Caco-2 (cell line): ENCODE data around the gene EXOC2. TPM values are rescaled to one million over a fixed set of nuclear protein-coding genes. Genes with fewer than 3 reads are reported as not detected.

Experiments used
- BruUV-seq: library from RNA; stranded (reverse); fragments of 400-500 nt; replicated peaks from 2 replicates; lab custom pipeline; 2021; lab: Mats Ljungman, UMichigan
- CTCF ChIA-PET: fragments of 300-600 bp; sonication (Branson Sonifier 250); formaldehyde crosslinking; loops from one replicate; lab custom pipeline; 2022; ENCODE audit warnings: antibody characterized with exemption; lab: Charles Lee
- POLR2A ChIA-PET: fragments of 300-600 bp; sonication (Branson Sonifier 250); formaldehyde crosslinking; loops from one replicate; lab custom pipeline; 2022; ENCODE audit warnings: antibody characterized with exemption; lab: Charles Lee
- DNase-seq, 2 experiments: peaks; one replicate each; pipeline versions ENCODE4 v3.0.0 to v3.0.0-alpha.2; 2020 to 2022
- H3K27me3 ChIP-seq: replicated peaks from 2 replicates; pipeline ENCODE4 v1.6.0; 2011; ENCODE audit warnings: low read length; ENCODE audit not compliant: control insufficient read depth, insufficient read depth
- H3K36me3 ChIP-seq: 2 replicates; pipeline ENCODE4 v1.5.1; 2011; ENCODE audit warnings: low read length; ENCODE audit not compliant: control insufficient read depth, insufficient read depth
- H3K4me1 ChIP-seq: fragments of 250-450 bp; sonication (Bioruptor Pico); 2 replicates; pipeline ENCODE4 v1.5.1; 2020; ENCODE audit warnings: mild to moderate bottlenecking
- H3K4me3 ChIP-seq: 2 replicates; pipeline ENCODE4 v1.5.1; 2011; ENCODE audit warnings: low read depth, mild to moderate bottlenecking, control low read depth, low read length
- H3K9me3 ChIP-seq: fragments of 250-450 bp; sonication (Bioruptor Pico); 2 replicates; pipeline ENCODE4 v1.5.1; 2020; ENCODE audit warnings: mild to moderate bottlenecking, moderate library complexity
- H3K27ac Mint-ChIP-seq: one replicate; pipeline ENCODE4 v1.8.0; 2022; ENCODE audit warnings: mixed read lengths; ENCODE audit not compliant: unreplicated experiment
- H3K27me3 Mint-ChIP-seq: one replicate; pipeline ENCODE4 v1.8.0; 2022; ENCODE audit warnings: mixed read lengths; ENCODE audit not compliant: insufficient read depth, unreplicated experiment
- H3K36me3 Mint-ChIP-seq: one replicate; pipeline ENCODE4 v1.8.0; 2022; ENCODE audit warnings: mild to moderate bottlenecking, mixed read lengths; ENCODE audit not compliant: insufficient read depth, unreplicated experiment
- H3K4me1 Mint-ChIP-seq: one replicate; pipeline ENCODE4 v1.8.0; 2022; ENCODE audit warnings: low read depth, mixed read lengths; ENCODE audit not compliant: unreplicated experiment
- H3K4me3 Mint-ChIP-seq: one replicate; pipeline ENCODE4 v1.8.0; 2022; ENCODE audit warnings: mild to moderate bottlenecking, moderate library complexity, mixed read lengths; ENCODE audit not compliant: unreplicated experiment
- H3K9me3 Mint-ChIP-seq: one replicate; pipeline ENCODE4 v1.8.0; 2022; ENCODE audit warnings: mixed read lengths; ENCODE audit not compliant: unreplicated experiment
- CTCF ChIP-seq, 2 experiments: fragments of 200-600 bp in 1 of 2; IDR thresholded peaks; 1 replicate in 1 of 2; 2 replicates in 1 of 2; pipeline versions ENCODE4 v1.5.1 to v1.8.0; 2011 to 2022; ENCODE audit warnings: antibody characterized with exemption in 1 of 2, control low read depth in 1 of 2, inconsistent platforms in 1 of 2, low read depth in 1 of 2, low read length in 1 of 2, mild to moderate bottlenecking in 1 of 2, moderate library complexity in 1 of 2; ENCODE audit not compliant: insufficient read depth in 1 of 2, severe bottlenecking in 1 of 2, unreplicated experiment in 1 of 2
- intact Hi-C: fragments of 100-400 bp; cut with micrococcal nuclease; formaldehyde crosslinking; loops from one replicate; pipeline ENCODE4 v1.10.0; 2022; ENCODE audit not compliant: unreplicated experiment
- total RNA-seq: library from RNA; stranded (reverse); gene quantifications from 2 replicates; pipeline ENCODE4 v1.2.3, GENCODE V29; 2022

EXOC2 gene
- total RNA-seq, 1 experiment from 2014 or later = 21.4 TPM

- Histone ChIP-seq H3K4me1 (no peaks in the 10 kb centered on the region; the same call in 1 of the 2 replicates), H3K27me3 (no peaks in the 10 kb centered on the region), H3K9me3 (no peaks in the 10 kb centered on the region), H3K36me3 (no peaks in the 10 kb centered on the region), H3K4me3 (no peak overlapping the region)
- POLR2A ChIA-PET = no interaction called here
- Mint-ChIP-seq H3K27me3 (no peaks in the 10 kb centered on the region), H3K27ac (no peak overlapping the region), H3K36me3 (peaks cover 21% of the 10 kb centered on the region), H3K9me3 (no peaks in the 10 kb centered on the region), H3K4me3 (no peak overlapping the region), H3K4me1 (peaks cover 7% of the 10 kb centered on the region)
- intact Hi-C loops = no loop called here
- TF ChIP-seq CTCF (IDR thresholded peaks at IDR 0.05; ENCODE audit: insufficient read depth in 1 of 2, low read depth in 1 of 2, low read length in 1 of 2, severe bottlenecking in 1 of 2, unreplicated experiment in 1 of 2) = no peak
- BruUV-seq = no TSS peak
- DNase-seq = no peak
- CTCF ChIA-PET = no interaction called here
These were observed 179.0 kb downstream of the EXOC2 start for GRCh38 chr6:513961-514360.

- no peaks in the 10 kb centered on the region for H3K27me3 Mint-ChIP-seq
- no peak for TF ChIP-seq CTCF (IDR thresholded peaks at IDR 0.05; ENCODE audit: insufficient read depth in 1 of 2, low read depth in 1 of 2, low read length in 1 of 2, severe bottlenecking in 1 of 2, unreplicated experiment in 1 of 2)
- Histone ChIP-seq H3K27me3 (no peaks in the 10 kb centered on the region), H3K4me3 (no peak overlapping the region), H3K9me3 (no peaks in the 10 kb centered on the region), H3K36me3 (no peaks in the 10 kb centered on the region), H3K4me1 (no peaks in the 10 kb centered on the region; the same call in 1 of the 2 replicates)
- BruUV-seq = no TSS peak
- CTCF ChIA-PET = no interaction called here
- no peaks in the 10 kb centered on the region for H3K9me3 Mint-ChIP-seq
- H3K4me3 Mint-ChIP-seq = no peak overlapping the region
- H3K4me1 Mint-ChIP-seq = peaks cover 7% of the 10 kb centered on the region
- peaks cover 16% of the 10 kb centered on the region for H3K36me3 Mint-ChIP-seq
- intact Hi-C loops = no loop called here
- POLR2A ChIA-PET = no interaction called here
- no peak overlapping the region for H3K27ac Mint-ChIP-seq
- no peak for DNase-seq
These were observed 179.9 kb downstream of the EXOC2 start for GRCh38 chr6:513058-513457.

GRCh38 chr6:511488-512137 is 181.3 kb downstream of the EXOC2 start:
- POLR2A ChIA-PET = no interaction called here
- Histone ChIP-seq H3K36me3 (no peaks in the 10 kb centered on the region), H3K4me3 (no peak overlapping the region), H3K4me1 (no peaks in the 10 kb centered on the region; the same call in 1 of the 2 replicates), H3K9me3 (no peaks in the 10 kb centered on the region), H3K27me3 (no peaks in the 10 kb centered on the region)
- no peak for TF ChIP-seq CTCF (IDR thresholded peaks at IDR 0.05; ENCODE audit: insufficient read depth in 1 of 2, low read depth in 1 of 2, low read length in 1 of 2, severe bottlenecking in 1 of 2, unreplicated experiment in 1 of 2)
- CTCF ChIA-PET = no interaction called here
- no peaks in the 10 kb centered on the region for H3K9me3 Mint-ChIP-seq
- no TSS peak for BruUV-seq
- H3K4me1 Mint-ChIP-seq = peaks cover 7% of the 10 kb centered on the region
- H3K36me3 Mint-ChIP-seq = peaks cover 11% of the 10 kb centered on the region
- no peak for DNase-seq
- intact Hi-C loops = no loop called here
- no peak overlapping the region for H3K27ac Mint-ChIP-seq
- H3K4me3 Mint-ChIP-seq = no peak overlapping the region
- H3K27me3 Mint-ChIP-seq = no peaks in the 10 kb centered on the region
